Measurements from ENCODE around the gene PRKCA. TPM values are rescaled to one million over a fixed set of nuclear protein-coding genes. Genes with fewer than 3 reads are reported as not detected.

The PRKCA gene
- total and polyA plus RNA-seq, 9 of the 15 experiments (the other 6 are each of a cell fraction or from before 2014, with no cell fraction given), result 3.2 to 33.0 (median 17.8) TPM

GRCh38 chr17:66272811-66273585, 29.4 kb upstream of the PRKCA start (continued):
- TF ChIP-seq TRIM24 (IDR thresholded peaks at IDR 0.05) (0 out of 4 replicates have a peak, but pooled peaks of 1 of the 2 experiments have one; percentile 26), EWSR1 (IDR thresholded peaks at IDR 0.05; ENCODE audit: borderline replicate concordance, low read depth, partially characterized antibody) (no peak), SMARCA4 (IDR thresholded peaks at IDR 0.05) (peak; percentile 88), ZNF354B (CRISPR knock-in tag; IDR thresholded peaks at IDR 0.05) (no peak), TEAD1 (CRISPR knock-in tag; IDR thresholded peaks at IDR 0.05) (no peak), MXD1 (CRISPR knock-in tag; IDR thresholded peaks at IDR 0.05; ENCODE audit: borderline replicate concordance, poor library complexity, severe bottlenecking) (no peak), MAFF (IDR thresholded peaks at IDR 0.05; ENCODE audit: low read length) (no peak), ZNF311 (CRISPR knock-in tag; IDR thresholded peaks at IDR 0.05) (no peak), ETS1 (conservative IDR thresholded peaks at IDR 0.05; ENCODE audit: control insufficient read depth, low read depth, low read length) (no peak), NKRF (IDR thresholded peaks at IDR 0.05; ENCODE audit: borderline replicate concordance) (no peak), FOXK2 (conservative IDR thresholded peaks at IDR 0.05 in 1 of 2, IDR thresholded peaks at IDR 0.05 in 1 of 2; ENCODE audit: low read depth in 2 of 2) (no peak), UBTF (IDR thresholded peaks at IDR 0.05; ENCODE audit: borderline replicate concordance in 1 of 2, low read depth in 2 of 2, low read length in 2 of 2) (no peak), ETV5 (CRISPR knock-in tag; IDR thresholded peaks at IDR 0.05; ENCODE audit: low read depth) (no peak), SIX5 (IDR thresholded peaks at IDR 0.05; ENCODE audit: borderline replicate concordance in 1 of 2, insufficient read depth in 1 of 2, low read depth in 1 of 2, low read length in 2 of 2) (no peak), CEBPB (tag; IDR thresholded peaks at IDR 0.05) (no peak)

Measured in K562 (cell line).